Activated CD4-positive, alpha-beta memory T cell treated with anti-CD3 and anti-CD28 coated beads for 36 hours (primary cell): ENCODE data around the gene MMAA. TPM values are rescaled to one million over a fixed set of nuclear protein-coding genes. Genes with fewer than 3 reads are reported as not detected.
"Not testable (repeated sequence)": the region's sequence is repeated elsewhere in the genome, so short reads cannot be mapped to it uniquely, and the experiment has no call there.

Source experiments
- CTCF ChIA-PET: fragments of 350-600 bp; sonication (Branson Sonifier 250); formaldehyde crosslinking; loops from one replicate; lab custom pipeline; 2021; ENCODE audit warnings: antibody characterized with exemption, inconsistent platforms; lab: Charles Lee
- POLR2A ChIA-PET: fragments of 350-600 bp; sonication (Branson Sonifier 250); formaldehyde crosslinking; loops from one replicate; lab custom pipeline; 2021; ENCODE audit warnings: antibody characterized with exemption; lab: Charles Lee
- DNase-seq: peaks from one replicate; pipeline ENCODE4 v3.0.0-alpha.2; 2020
- H3K27ac Mint-ChIP-seq: one replicate; pipeline ENCODE4 v1.8.0; 2021; ENCODE audit warnings: mixed read lengths
- H3K27me3 Mint-ChIP-seq: one replicate; pipeline ENCODE4 v1.8.0; 2021; ENCODE audit warnings: mixed read lengths
- H3K36me3 Mint-ChIP-seq: one replicate; pipeline ENCODE4 v1.8.0; 2021; ENCODE audit warnings: mixed read lengths
- H3K4me1 Mint-ChIP-seq: one replicate; pipeline ENCODE4 v1.8.0; 2021; ENCODE audit warnings: low read depth, mixed read lengths
- H3K4me3 Mint-ChIP-seq: one replicate; pipeline ENCODE4 v1.8.0; 2021; ENCODE audit warnings: mild to moderate bottlenecking, mixed read lengths
- H3K9me3 Mint-ChIP-seq: one replicate; pipeline ENCODE4 v1.8.0; 2021; ENCODE audit warnings: mixed read lengths
- intact Hi-C: fragments of 100-400 bp; cut with micrococcal nuclease; formaldehyde crosslinking; loops from one replicate; pipeline ENCODE4 v1.15.1; 2023
- total RNA-seq, 2 experiments: library from RNA; stranded (reverse); gene quantifications; one replicate each; pipeline ENCODE4 v1.2.3, GENCODE V29; 2021

MMAA gene
- total RNA-seq, 2 experiments from 2014 or later: 24.4 to 25.1 TPM

- H3K4me3 Mint-ChIP-seq: no peak overlapping the region
- H3K36me3 Mint-ChIP-seq: peaks cover under 1% of the 10 kb centered on the region
- ChIA-PET CTCF (no interaction called here), POLR2A (no interaction called here)
- peaks cover 19% of the 10 kb centered on the region for H3K4me1 Mint-ChIP-seq
- H3K27ac Mint-ChIP-seq: no peak overlapping the region
- no peaks in the 10 kb centered on the region for H3K27me3 Mint-ChIP-seq
- intact Hi-C loops: loop anchor here (5.0 to 10.0 kb wide), 2 partner anchors 56 to 251 kb away; no protein-coding TSS in a partner anchor
- DNase-seq: no peak
- no peaks in the 10 kb centered on the region for H3K9me3 Mint-ChIP-seq
Observed at GRCh38 chr4:145613566-145614232, 5.5 kb upstream of the MMAA start.

GRCh38 chr4:145614233-145614610 is 5.0 kb upstream of the MMAA start:
- H3K4me3 Mint-ChIP-seq: no peak overlapping the region
- H3K27ac Mint-ChIP-seq: no peak overlapping the region
- peaks cover 2% of the 10 kb centered on the region for H3K36me3 Mint-ChIP-seq
- H3K27me3 Mint-ChIP-seq: no peaks in the 10 kb centered on the region
- ChIA-PET POLR2A (no interaction called here), CTCF (no interaction called here)
- intact Hi-C loops: loop anchor here (5.0 to 10.0 kb wide), 2 partner anchors 57 to 251 kb away; no protein-coding TSS in a partner anchor
- no peak for DNase-seq
- H3K4me1 Mint-ChIP-seq: peaks cover 19% of the 10 kb centered on the region
- no peaks in the 10 kb centered on the region for H3K9me3 Mint-ChIP-seq

GRCh38 chr4:145618210-145618931 is 814 bp upstream of the MMAA start:
- peak overlapping the region; percentile 100 for H3K27ac Mint-ChIP-seq
- peaks cover 43% of the 10 kb centered on the region for H3K4me1 Mint-ChIP-seq
- H3K36me3 Mint-ChIP-seq: peaks cover 17% of the 10 kb centered on the region
- CTCF ChIA-PET: interaction anchor here (0.9 to 3.0 kb wide), 8 partner anchors 8 to 402 kb away, joined by 3 to 21 read pairs (median 5); no protein-coding TSS in a partner anchor
- peaks cover 3% of the 10 kb centered on the region for H3K9me3 Mint-ChIP-seq
- H3K27me3 Mint-ChIP-seq: no peaks in the 10 kb centered on the region
- DNase-seq: no peak
- POLR2A ChIA-PET: interaction anchor here (0.9 to 2.3 kb wide), 4 partner anchors 102 to 440 kb away, joined by 3 to 7 read pairs (median 6); partner anchors contain the start of gene ZNF827
- intact Hi-C loops: loop anchor here (2.0 to 10.0 kb wide), 6 partner anchors 132 to 1444 kb away; no protein-coding TSS in a partner anchor
- peak overlapping the region; percentile 94 for H3K4me3 Mint-ChIP-seq

GRCh38 chr4:145619639-145619996 is 433 bp downstream of the MMAA start:
- Mint-ChIP-seq H3K27ac (peak overlapping the region; percentile 100), H3K4me1 (peaks cover 46% of the 10 kb centered on the region), H3K4me3 (peak overlapping the region; percentile 94), H3K9me3 (peaks cover 3% of the 10 kb centered on the region), H3K36me3 (peaks cover 20% of the 10 kb centered on the region), H3K27me3 (no peaks in the 10 kb centered on the region)
- POLR2A ChIA-PET: interaction anchor here (0.6 to 2.3 kb wide), 9 partner anchors 101 to 521 kb away, joined by 3 to 7 read pairs (median 4); partner anchors contain the start of genes ABCE1 and ZNF827
- DNase-seq: peak; percentile 81
- intact Hi-C loops: loop anchor here (1.0 to 10.0 kb wide), 15 partner anchors 91 to 1445 kb away; partner anchors contain the start of genes ABCE1, ANAPC10 and OTUD4
- CTCF ChIA-PET: interaction anchor here (0.6 to 2.1 kb wide), 3 partner anchors 23 to 439 kb away, joined by 3 to 7 read pairs (median 3); partner anchors contain the start of gene OTUD4

- H3K27me3 Mint-ChIP-seq, H3K4me3 Mint-ChIP-seq, POLR2A ChIA-PET, H3K9me3 Mint-ChIP-seq, H3K27ac Mint-ChIP-seq, DNase-seq: not testable (repeated sequence)
- intact Hi-C loops: loop anchor here (5.0 kb wide), 2 partner anchors 555 to 900 kb away; partner anchors contain the start of genes LSM6 and SLC10A7
- Mint-ChIP-seq H3K36me3 (peaks cover 27% of the 10 kb centered on the region), H3K4me1 (peaks cover 53% of the 10 kb centered on the region)
- CTCF ChIA-PET: interaction anchor here (1.1 to 1.3 kb wide), 2 partner anchors 65 to 556 kb away, joined by 3 to 4 read pairs; no protein-coding TSS in a partner anchor
Observed at GRCh38 chr4:145622067-145622466, 2.9 kb downstream of the MMAA start.

- Mint-ChIP-seq H3K27me3 (no peaks in the 10 kb centered on the region), H3K9me3 (peaks cover 3% of the 10 kb centered on the region), H3K4me3 (no peak overlapping the region), H3K4me1 (peaks cover 51% of the 10 kb centered on the region), H3K36me3 (peaks cover 29% of the 10 kb centered on the region), H3K27ac (peak overlapping the region; percentile 75)
- DNase-seq: peak; percentile 37
- intact Hi-C loops: loop anchor here (5.0 kb wide), 2 partner anchors 553 to 898 kb away; partner anchors contain the start of genes LSM6 and SLC10A7
- ChIA-PET CTCF (interaction anchor here (0.9 kb wide), 1 partner anchor 390 kb away, joined by 3 read pairs; no protein-coding TSS in a partner anchor), POLR2A (interaction anchor here (0.8 kb wide), 1 partner anchor 173 kb away, joined by 4 read pairs; no protein-coding TSS in a partner anchor)
Observed at GRCh38 chr4:145623831-145624230, 4.6 kb downstream of the MMAA start.

- no peak for DNase-seq
- Mint-ChIP-seq H3K36me3 (peaks cover 34% of the 10 kb centered on the region), H3K4me1 (peaks cover 43% of the 10 kb centered on the region), H3K27me3 (no peaks in the 10 kb centered on the region), H3K9me3 (peaks cover 3% of the 10 kb centered on the region), H3K4me3 (no peak overlapping the region), H3K27ac (no peak overlapping the region)
- CTCF ChIA-PET: interaction anchor here (2.2 kb wide), 1 partner anchor 9 kb away, joined by 10 read pairs; no protein-coding TSS in a partner anchor
- intact Hi-C loops: no loop called here
- POLR2A ChIA-PET: no interaction called here
Observed at GRCh38 chr4:145625677-145626622, 6.8 kb downstream of the MMAA start.

- intact Hi-C loops: no loop called here
- H3K27me3 Mint-ChIP-seq: no peaks in the 10 kb centered on the region
- ChIA-PET CTCF (interaction anchor here (2.2 kb wide), 1 partner anchor 9 kb away, joined by 10 read pairs; no protein-coding TSS in a partner anchor), POLR2A (no interaction called here)
- H3K36me3 Mint-ChIP-seq: peaks cover 31% of the 10 kb centered on the region
- no peak overlapping the region for H3K27ac Mint-ChIP-seq
- peaks cover 3% of the 10 kb centered on the region for H3K9me3 Mint-ChIP-seq
- no peak overlapping the region for H3K4me3 Mint-ChIP-seq
- H3K4me1 Mint-ChIP-seq: peaks cover 39% of the 10 kb centered on the region
- no peak for DNase-seq
Observed at GRCh38 chr4:145626623-145626982, 7.4 kb downstream of the MMAA start.

- DNase-seq: no peak
- H3K27me3 Mint-ChIP-seq: no peaks in the 10 kb centered on the region
- no peak overlapping the region for H3K4me3 Mint-ChIP-seq
- no peak overlapping the region for H3K27ac Mint-ChIP-seq
- intact Hi-C loops: no loop called here
- peaks cover 25% of the 10 kb centered on the region for H3K36me3 Mint-ChIP-seq
- POLR2A ChIA-PET: no interaction called here
- CTCF ChIA-PET: interaction anchor here (0.6 to 1.6 kb wide), 2 partner anchors 18 to 418 kb away, joined by 3 to 4 read pairs; no protein-coding TSS in a partner anchor
- no peaks in the 10 kb centered on the region for H3K9me3 Mint-ChIP-seq
- peaks cover 20% of the 10 kb centered on the region for H3K4me1 Mint-ChIP-seq
Observed at GRCh38 chr4:145635117-145635516, 15.9 kb downstream of the MMAA start.

- intact Hi-C loops: no loop called here
- H3K4me3 Mint-ChIP-seq: no peak overlapping the region
- peaks cover 25% of the 10 kb centered on the region for H3K36me3 Mint-ChIP-seq
- DNase-seq: no peak
- CTCF ChIA-PET: interaction anchor here (1.6 kb wide), 1 partner anchor 19 kb away, joined by 4 read pairs; no protein-coding TSS in a partner anchor
- no peaks in the 10 kb centered on the region for H3K9me3 Mint-ChIP-seq
- H3K4me1 Mint-ChIP-seq: peaks cover 20% of the 10 kb centered on the region
- POLR2A ChIA-PET: no interaction called here
- no peaks in the 10 kb centered on the region for H3K27me3 Mint-ChIP-seq
- H3K27ac Mint-ChIP-seq: no peak overlapping the region
Observed at GRCh38 chr4:145635630-145636029, 16.4 kb downstream of the MMAA start.

- intact Hi-C loops: no loop called here
- ChIA-PET CTCF (no interaction called here), POLR2A (no interaction called here)
Observed at GRCh38 chr4:145639186-145639698, 20.1 kb downstream of the MMAA start.

More at GRCh38 chr4:145639186-145639698, 20.1 kb downstream of the MMAA start:
- no peak overlapping the region for H3K4me3 Mint-ChIP-seq
- H3K9me3 Mint-ChIP-seq: no peaks in the 10 kb centered on the region
- no peak for DNase-seq
- H3K4me1 Mint-ChIP-seq: peaks cover 19% of the 10 kb centered on the region
- no peaks in the 10 kb centered on the region for H3K27me3 Mint-ChIP-seq
- H3K36me3 Mint-ChIP-seq: peaks cover 35% of the 10 kb centered on the region
- H3K27ac Mint-ChIP-seq: no peak overlapping the region
